Body of pancreas (tissue), 4 donors: Measurements from ENCODE around the gene PCSK6. TPM values are rescaled to one million over a fixed set of nuclear protein-coding genes. Genes with fewer than 3 reads are reported as not detected.

Experiments
- ATAC-seq: fragments of 150-250 bp; one replicate; pipeline ENCODE4 v1.9.1; 2016
- DNase-seq, 4 donors: peaks; one replicate each; pipeline ENCODE4 v3.0.0-alpha.2; 2019
- H3K27ac ChIP-seq, 4 donors: fragments of 200-600 bp; sonication (generic); 1 replicate in 3 of 4; 2 replicates in 1 of 4; pipeline versions ENCODE4 v1.5.1 to v1.6.1; 2016 to 2019; ENCODE audit warnings: mild to moderate bottlenecking in 1 of 4, mixed read lengths in 1 of 4, moderate library complexity in 1 of 4
- H3K27me3 ChIP-seq, 2 donors: fragments of 200-600 bp; sonication (generic); one replicate each; pipeline ENCODE4 v1.6.0; 2016; ENCODE audit warnings: mild to moderate bottlenecking in 1 of 2
- H3K36me3 ChIP-seq, 2 donors: fragments of 200-600 bp; sonication (generic); replicated peaks in 1 of 2; 2 replicates each; pipeline ENCODE4 v1.5.1; 2016; ENCODE audit warnings: low read depth in 2 of 2; ENCODE audit not compliant: insufficient read depth in 1 of 2
- H3K4me1 ChIP-seq: fragments of 200-600 bp; sonication (generic); one replicate; pipeline ENCODE4 v1.6.0; 2016
- H3K4me3 ChIP-seq, 2 donors: fragments of 200-600 bp; sonication (generic); 1 replicate in 1 of 2; 2 replicates in 1 of 2; pipeline ENCODE4 v1.5.1; 2016 to 2019
- H3K9me3 ChIP-seq, 3 donors: fragments of 200-600 bp; sonication (generic); 1 replicate in 2 of 3; 2 replicates in 1 of 3; pipeline ENCODE4 v1.5.1; 2016
- CTCF ChIP-seq, 7 experiments: fragments of 450-650 bp in 4 of 7; fragments of 200-600 bp in 3 of 7; sonication (generic) in 3 of 7; IDR thresholded peaks; one replicate each; pipeline ENCODE4 v1.5.1; 2016 to 2019; ENCODE audit warnings: antibody characterized with exemption in 7 of 7
- POLR2A ChIP-seq, 3 donors: fragments of 450-650 bp; IDR thresholded peaks; one replicate each; pipeline ENCODE4 v1.6.1; 2016; ENCODE audit warnings: antibody characterized with exemption in 3 of 3, mild to moderate bottlenecking in 2 of 3
- WGBS, 2 donors: methylation state at CpG; one replicate each; pipeline ENCODE4 v1.1.5; 2017; 5-methylcytosine and 5-hydroxymethylcytosine counted together
- intact Hi-C: fragments of 100-400 bp; cut with DNase I; formaldehyde crosslinking; loops from one replicate; pipeline ENCODE4 v1.15.1; 2023
- total RNA-seq, 2 donors: library from RNA; depleted of rRNA; stranded (reverse); fragments of >200 nt; gene quantifications; one replicate each; pipeline ENCODE4 v1.1.0, GENCODE V29; 2016

PCSK6 gene
- total RNA-seq, 2 donors from 2014 or later = 8.9 to 10.1 TPM

GRCh38 chr15:101411085-101411484 is 78.4 kb downstream of the PCSK6 start:
- Histone ChIP-seq H3K4me3 (no peak overlapping the region), H3K9me3 (no peaks in the 10 kb centered on the region), H3K4me1 (no peaks in the 10 kb centered on the region), H3K36me3 (no peaks in the 10 kb centered on the region), H3K27me3 (no peaks in the 10 kb centered on the region), H3K27ac (no peak overlapping the region)
- ATAC-seq (no peak), DNase-seq (no peak)
- intact Hi-C loops = no loop called here
- TF ChIP-seq POLR2A (IDR thresholded peaks at IDR 0.05) (no peak), CTCF (IDR thresholded peaks at IDR 0.05) (no peak)
- 90 to 94% methylated on average over 12 of the region's 12 CpGs for WGBS, 2 donors

- no peak for ATAC-seq
- Histone ChIP-seq H3K9me3 (no peaks in the 10 kb centered on the region), H3K36me3 (no peaks in the 10 kb centered on the region), H3K4me3 (no peak overlapping the region), H3K27ac (no peak overlapping the region), H3K27me3 (no peaks in the 10 kb centered on the region), H3K4me1 (no peaks in the 10 kb centered on the region)
- no peak for DNase-seq
- no peak for TF ChIP-seq CTCF (IDR thresholded peaks at IDR 0.05)
- no peak for TF ChIP-seq POLR2A (IDR thresholded peaks at IDR 0.05)
- WGBS, 2 donors = 83 to 91% methylated on average over 7 of the region's 7 CpGs
- intact Hi-C loops = no loop called here
Measured at GRCh38 chr15:101410612-101411011, 78.9 kb downstream of the PCSK6 start.

GRCh38 chr15:101409621-101410020 is 79.9 kb downstream of the PCSK6 start:
- DNase-seq (no peak), ATAC-seq (no peak)
- H3K4me3 ChIP-seq = no peak overlapping the region
- TF ChIP-seq CTCF (IDR thresholded peaks at IDR 0.05) = no peak
- TF ChIP-seq POLR2A (IDR thresholded peaks at IDR 0.05) = no peak
- H3K4me1 ChIP-seq = no peaks in the 10 kb centered on the region
- intact Hi-C loops = no loop called here
- WGBS, 2 donors = 81 to 93% methylated on average over 4 of the region's 4 CpGs
- H3K36me3 ChIP-seq = no peaks in the 10 kb centered on the region
- no peaks in the 10 kb centered on the region for H3K27me3 ChIP-seq
- no peaks in the 10 kb centered on the region for H3K9me3 ChIP-seq
- no peak overlapping the region for H3K27ac ChIP-seq

GRCh38 chr15:101407966-101408775 is 81.3 kb downstream of the PCSK6 start:
- ATAC-seq (no peak), DNase-seq (no peak)
- Histone ChIP-seq H3K36me3 (no peaks in the 10 kb centered on the region), H3K27ac (no peak overlapping the region), H3K9me3 (no peaks in the 10 kb centered on the region), H3K4me1 (no peaks in the 10 kb centered on the region), H3K4me3 (no peak overlapping the region), H3K27me3 (no peaks in the 10 kb centered on the region)
- 88 to 91% methylated on average over 22 of the region's 23 CpGs for WGBS, 2 donors
- TF ChIP-seq POLR2A (IDR thresholded peaks at IDR 0.05) = no peak
- no peak for TF ChIP-seq CTCF (IDR thresholded peaks at IDR 0.05)
- intact Hi-C loops = no loop called here

- Histone ChIP-seq H3K36me3 (no peaks in the 10 kb centered on the region), H3K4me1 (no peaks in the 10 kb centered on the region), H3K27me3 (no peaks in the 10 kb centered on the region), H3K4me3 (no peak overlapping the region), H3K9me3 (no peaks in the 10 kb centered on the region), H3K27ac (no peak overlapping the region)
- intact Hi-C loops = no loop called here
- ATAC-seq (no peak), DNase-seq (no peak)
- TF ChIP-seq POLR2A (IDR thresholded peaks at IDR 0.05) (no peak), CTCF (IDR thresholded peaks at IDR 0.05) (no peak)
- 85 to 94% methylated on average over 5 of the region's 5 CpGs for WGBS, 2 donors
Measured at GRCh38 chr15:101407439-101407838, 82.1 kb downstream of the PCSK6 start.
